Astrocyte of the spinal cord (primary cell): ENCODE measurements around the gene EARS2.

Experiments used
- DNase-seq: peaks from one replicate; pipeline ENCODE4 v3.0.0; 2011; ENCODE audit warnings: low read depth, low spot score
- H3K4me3 ChIP-seq: 2 replicates; pipeline ENCODE4 v1.5.1; 2011; ENCODE audit warnings: low read depth, mild to moderate bottlenecking, low read length, moderate library complexity
- in situ Hi-C: cut with HindIII; loops from 2 replicates; pipeline ENCODE4 v1.10.0; 2017; ENCODE audit warnings: low sequenced_read_pairs
- TF ChIP-seq, protein P1 (sequence below): IDR thresholded peaks from 2 replicates; pipeline ENCODE4 v1.5.1; 2012; ENCODE audit warnings: low read depth, mild to moderate bottlenecking, low read length, inconsistent platforms

EARS2 gene

DNA sequence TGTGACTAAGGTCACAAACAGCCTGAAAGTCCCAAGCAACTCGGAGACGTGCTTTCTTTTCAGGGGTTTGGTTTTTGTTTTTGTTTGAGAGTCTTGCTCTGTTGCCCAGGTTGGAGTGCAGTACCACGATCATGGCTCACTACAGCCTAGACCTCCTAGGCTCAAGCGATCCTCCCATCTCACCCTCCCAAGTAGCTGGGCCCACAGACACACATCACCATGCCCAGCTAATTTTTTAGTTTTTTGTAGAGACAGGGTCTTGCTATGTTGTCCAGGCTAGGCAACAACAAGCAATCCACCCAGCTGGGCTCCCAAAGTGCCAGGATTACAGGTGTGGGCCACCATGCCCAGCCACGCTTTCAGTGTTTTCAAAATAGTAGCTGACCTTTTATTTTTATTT is 27.1 kb downstream of the EARS2 start:
- TF ChIP-seq, protein P1, sequence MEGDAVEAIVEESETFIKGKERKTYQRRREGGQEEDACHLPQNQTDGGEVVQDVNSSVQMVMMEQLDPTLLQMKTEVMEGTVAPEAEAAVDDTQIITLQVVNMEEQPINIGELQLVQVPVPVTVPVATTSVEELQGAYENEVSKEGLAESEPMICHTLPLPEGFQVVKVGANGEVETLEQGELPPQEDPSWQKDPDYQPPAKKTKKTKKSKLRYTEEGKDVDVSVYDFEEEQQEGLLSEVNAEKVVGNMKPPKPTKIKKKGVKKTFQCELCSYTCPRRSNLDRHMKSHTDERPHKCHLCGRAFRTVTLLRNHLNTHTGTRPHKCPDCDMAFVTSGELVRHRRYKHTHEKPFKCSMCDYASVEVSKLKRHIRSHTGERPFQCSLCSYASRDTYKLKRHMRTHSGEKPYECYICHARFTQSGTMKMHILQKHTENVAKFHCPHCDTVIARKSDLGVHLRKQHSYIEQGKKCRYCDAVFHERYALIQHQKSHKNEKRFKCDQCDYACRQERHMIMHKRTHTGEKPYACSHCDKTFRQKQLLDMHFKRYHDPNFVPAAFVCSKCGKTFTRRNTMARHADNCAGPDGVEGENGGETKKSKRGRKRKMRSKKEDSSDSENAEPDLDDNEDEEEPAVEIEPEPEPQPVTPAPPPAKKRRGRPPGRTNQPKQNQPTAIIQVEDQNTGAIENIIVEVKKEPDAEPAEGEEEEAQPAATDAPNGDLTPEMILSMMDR: no peak
- in situ Hi-C loops: no loop called here
- no peak for DNase-seq
- H3K4me3 ChIP-seq: no peak overlapping the region

DNA sequence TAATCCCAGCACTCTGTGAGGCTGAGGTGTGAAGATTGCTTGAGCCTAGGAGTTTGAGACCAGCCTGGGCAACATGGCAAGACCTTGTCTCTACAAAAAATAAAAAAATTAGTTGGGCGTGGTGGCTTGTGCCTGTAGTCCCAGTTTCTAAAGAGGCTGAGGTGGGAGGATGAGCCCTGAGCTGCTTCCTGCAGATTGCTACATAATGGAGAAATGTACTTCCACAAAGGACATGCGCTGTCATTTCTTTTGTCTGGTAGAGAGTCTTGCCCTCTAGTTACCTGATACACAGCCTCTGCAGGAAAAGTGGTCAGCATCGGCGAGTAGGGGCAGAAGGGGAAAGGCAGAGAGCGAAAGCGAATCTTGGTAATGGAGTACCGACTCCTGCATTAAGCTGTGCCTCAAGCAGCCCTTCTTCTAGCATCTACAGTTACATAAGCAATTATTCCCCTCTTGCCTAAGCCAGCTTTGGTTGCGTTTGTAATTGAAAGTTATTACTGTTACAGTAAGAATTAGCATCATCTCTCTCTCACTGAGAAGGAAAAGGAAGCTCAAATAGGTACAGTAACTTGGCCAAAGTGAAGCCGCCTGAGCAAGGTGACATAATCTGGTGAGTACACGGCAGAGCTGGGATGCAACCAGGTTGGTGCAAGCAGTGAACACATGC is 28.4 kb downstream of the EARS2 start:
- H3K4me3 ChIP-seq: no peak overlapping the region
- in situ Hi-C loops: no loop called here
- TF ChIP-seq, protein P1: no peak
- DNase-seq: no peak

DNA sequence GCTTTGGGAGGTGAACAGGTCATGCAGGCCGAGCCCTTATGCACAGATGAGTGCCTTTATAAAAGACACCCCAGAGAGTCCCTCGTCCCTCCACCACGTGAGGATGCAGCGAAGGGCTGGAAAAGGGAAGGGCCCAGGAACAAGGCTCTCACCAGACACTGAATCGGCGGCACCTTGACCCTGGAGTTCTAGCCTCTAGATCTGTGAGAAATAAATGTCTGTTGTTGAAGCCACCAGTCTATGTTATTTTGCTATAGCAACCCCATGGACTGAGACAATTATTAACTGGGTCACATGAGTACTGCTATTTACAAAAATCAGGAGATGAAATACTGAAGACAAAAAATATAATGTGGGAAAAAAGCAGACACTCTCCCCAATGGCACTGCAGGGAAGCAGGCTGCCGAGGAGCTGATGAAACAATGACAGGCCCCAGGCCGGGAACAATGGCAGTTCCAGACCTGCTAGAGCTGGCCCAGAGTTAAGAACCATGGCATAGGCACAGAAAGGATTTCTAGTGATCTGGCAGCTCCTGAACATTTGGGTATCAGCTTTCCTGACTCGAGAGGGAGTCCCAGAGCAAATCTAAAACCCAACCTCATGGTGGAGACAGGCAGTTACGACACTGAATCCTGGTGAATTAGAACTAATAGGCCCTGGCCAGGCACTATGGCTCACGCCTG is 29.0 kb downstream of the EARS2 start:
- in situ Hi-C loops: no loop called here
- no peak for DNase-seq
- TF ChIP-seq, protein P1: no peak
- H3K4me3 ChIP-seq: no peak overlapping the region

DNA sequence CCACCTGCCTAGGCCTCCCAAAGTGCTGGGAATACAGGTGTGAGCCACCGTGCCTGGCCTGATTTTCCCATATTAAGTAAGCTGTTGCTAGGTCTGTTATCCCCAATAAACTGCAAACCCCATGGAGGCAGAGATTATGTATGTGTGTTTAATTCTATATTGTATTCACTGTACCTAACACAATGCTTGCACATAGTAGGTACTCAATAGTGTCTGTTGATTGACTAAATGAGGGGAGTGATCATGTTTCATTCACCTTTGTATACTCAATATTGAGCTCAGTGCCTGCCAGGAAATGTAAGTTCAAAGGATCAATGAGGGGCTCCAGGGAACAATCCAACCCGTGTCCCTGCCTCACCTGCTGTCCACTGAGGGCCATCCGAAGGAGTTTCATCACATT is 32.3 kb downstream of the EARS2 start:
- in situ Hi-C loops: no loop called here
- TF ChIP-seq, protein P1: no peak
- DNase-seq: no peak
- H3K4me3 ChIP-seq: no peak overlapping the region

DNA sequence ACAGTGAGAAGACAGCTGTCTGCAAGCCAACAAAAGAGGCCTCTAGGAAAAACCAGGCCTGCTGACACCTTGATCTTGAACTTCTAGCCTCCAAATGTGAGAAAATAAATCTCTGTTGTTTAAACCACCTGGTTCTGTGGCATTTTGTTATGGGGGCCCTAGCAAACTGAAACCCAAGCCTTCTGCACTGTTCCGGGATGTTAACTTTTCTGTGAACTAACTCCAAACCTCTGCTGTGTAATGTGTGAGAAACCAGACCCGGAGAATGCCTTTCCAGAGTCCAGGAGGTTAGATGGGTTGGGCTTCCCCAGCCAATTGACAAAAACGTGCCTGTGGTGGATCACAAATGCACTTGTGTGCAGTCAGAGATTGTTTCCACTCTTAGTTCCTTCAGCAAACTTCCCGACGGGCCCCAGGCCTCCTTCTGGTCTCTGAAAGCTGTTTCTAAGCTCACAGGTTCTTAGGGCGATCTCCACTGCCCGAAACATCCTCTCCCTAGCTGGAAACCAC is 33.2 kb downstream of the EARS2 start:
- in situ Hi-C loops: no loop called here
- no peak overlapping the region for H3K4me3 ChIP-seq
- DNase-seq: no peak
- TF ChIP-seq, protein P1: no peak

DNA sequence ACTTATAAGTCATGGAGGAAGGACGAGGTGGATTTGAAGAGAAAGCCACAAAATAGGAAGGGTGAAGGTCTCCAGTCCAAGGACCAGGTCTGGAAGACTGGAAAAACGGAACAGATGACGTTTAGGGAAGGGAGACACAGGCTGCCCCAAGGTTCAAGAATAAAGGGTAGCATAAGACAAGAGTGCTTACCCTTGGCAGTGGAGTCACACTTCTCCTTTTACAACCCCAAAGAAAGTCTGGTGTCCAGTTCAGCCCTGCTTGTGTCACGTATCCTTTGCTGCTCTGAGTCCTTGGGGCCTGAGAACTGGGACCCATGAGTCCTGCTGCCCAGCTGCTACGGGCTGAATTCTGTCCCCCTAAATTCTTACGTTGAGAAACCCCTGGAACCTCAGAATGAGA is 33.8 kb downstream of the EARS2 start:
- no peak overlapping the region for H3K4me3 ChIP-seq
- TF ChIP-seq, protein P1: no peak
- no peak for DNase-seq
- in situ Hi-C loops: no loop called here
